ENCODE results near the gene TPPP2.
A peak's percentile ranks its signal among the peaks of the same experiment; 100 is the strongest.
"Not testable (repeated sequence)": the region's sequence is repeated elsewhere in the genome, so short reads cannot be mapped to it uniquely, and the experiment has no call there.

The TPPP2 gene

DNA sequence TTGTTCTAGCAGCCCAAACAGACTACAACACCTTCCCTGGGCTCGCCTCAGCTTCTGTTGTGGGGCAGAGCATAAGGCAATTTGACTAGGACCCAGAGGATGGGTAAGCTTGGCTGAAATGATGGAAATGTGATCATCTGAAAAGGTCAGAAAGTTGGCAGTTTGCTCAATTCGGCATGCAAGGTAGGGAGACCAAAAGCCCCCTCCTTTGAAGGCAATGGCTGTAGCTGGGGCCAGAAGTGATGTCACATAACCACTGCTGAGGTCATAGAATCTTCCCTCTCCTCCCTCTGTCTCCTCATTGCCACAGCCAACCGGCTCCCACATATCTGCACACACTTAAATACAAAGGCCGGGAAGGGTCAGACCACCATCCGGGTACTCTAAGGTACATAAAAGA is at the start of gene TPPP2:
Gene TPPP2 (plus strand): TSS at position 301 of the 400 bp plus-strand sequence. CDS start 365 bp downstream, outside the sequence.
- DNase-seq: no peak
- no peak for TF ChIP-seq POLR2A (IDR thresholded peaks at IDR 0.05; ENCODE audit: low read length)
- TF ChIP-seq GATA1 (IDR thresholded peaks at IDR 0.05; ENCODE audit: low read depth, low read length): no peak

DNA sequence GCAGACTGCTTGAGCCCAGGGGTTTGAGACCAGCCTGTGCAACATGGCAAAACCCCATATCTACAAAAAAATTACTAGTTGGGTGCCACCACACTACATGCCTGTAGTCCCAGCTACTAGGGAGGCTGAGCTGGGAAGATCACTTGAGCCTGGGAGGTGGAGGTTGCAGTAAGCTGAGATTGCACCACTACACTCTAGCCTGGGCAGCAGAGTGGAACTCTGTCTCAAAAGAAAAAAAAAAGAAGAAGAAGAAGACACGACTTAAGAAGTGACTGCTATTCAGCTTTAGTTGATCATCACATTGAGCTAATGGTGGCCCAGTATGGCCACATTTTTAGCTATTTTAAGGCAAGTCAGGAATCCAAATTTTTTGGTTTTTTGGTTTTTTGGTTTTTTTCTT is 49.1 kb upstream of the TPPP2 start:
- TF ChIP-seq POLR2A (IDR thresholded peaks at IDR 0.05; ENCODE audit: low read length) (no peak), GATA1 (IDR thresholded peaks at IDR 0.05; ENCODE audit: low read depth, low read length) (no peak)
- DNase-seq: no peak

DNA sequence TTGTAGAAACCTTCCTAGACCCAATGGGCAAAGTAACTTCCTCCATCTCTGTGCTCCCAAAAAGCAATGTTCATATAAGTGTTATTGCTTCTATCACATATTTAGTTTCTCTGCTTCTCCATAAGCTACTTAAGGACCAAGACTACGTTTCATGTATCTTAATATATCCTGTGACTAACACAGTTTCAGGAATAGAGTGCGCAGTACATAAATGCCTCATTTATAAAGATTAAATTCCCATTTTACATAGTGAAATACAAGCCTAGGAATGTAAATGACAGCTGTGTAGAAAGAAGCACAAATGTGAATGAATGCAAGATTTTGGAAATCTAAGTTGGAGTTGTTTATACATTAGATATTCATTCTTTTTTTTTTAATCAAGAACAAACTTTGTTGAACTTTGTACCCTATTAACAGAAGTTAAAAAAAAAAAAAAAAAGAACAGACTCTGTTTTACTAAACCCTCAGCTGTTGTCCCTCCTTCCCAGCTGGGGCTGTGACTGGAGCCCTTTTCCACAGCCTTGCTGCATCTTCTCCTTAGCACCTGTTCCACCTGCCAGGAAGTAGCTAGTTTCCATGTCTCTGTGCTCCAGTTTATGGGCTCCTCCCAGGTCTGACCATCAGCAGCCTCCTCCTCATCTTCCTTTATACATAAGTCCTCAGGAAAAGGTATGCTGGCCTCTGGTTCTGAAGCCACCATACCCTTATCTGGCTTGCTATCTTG is 47.2 kb upstream of the TPPP2 start:
- no peak for TF ChIP-seq GATA1 (IDR thresholded peaks at IDR 0.05; ENCODE audit: low read depth, low read length)
- no peak for TF ChIP-seq POLR2A (IDR thresholded peaks at IDR 0.05; ENCODE audit: low read length)
- no peak for DNase-seq

DNA sequence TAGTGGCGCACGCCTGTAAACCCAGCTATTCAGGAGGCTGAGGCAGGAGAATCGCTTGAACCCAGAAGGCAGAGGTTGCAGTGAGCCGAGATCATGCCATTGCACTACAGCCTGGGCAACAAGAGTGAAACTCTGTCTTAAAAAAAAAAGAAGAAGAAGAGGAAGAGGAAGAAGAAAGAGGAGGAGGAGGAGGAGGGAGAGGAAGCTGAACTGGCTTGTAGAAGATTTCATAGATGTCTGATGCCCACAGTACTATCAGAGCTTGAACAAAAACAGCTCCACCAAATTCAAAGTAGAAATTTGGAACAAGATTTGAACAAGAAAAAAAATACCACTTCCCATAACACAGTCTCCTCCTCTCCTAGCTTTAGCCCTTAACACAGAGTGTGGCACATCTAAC is 44.4 kb upstream of the TPPP2 start:
- not testable (repeated sequence) for DNase-seq

DNA sequence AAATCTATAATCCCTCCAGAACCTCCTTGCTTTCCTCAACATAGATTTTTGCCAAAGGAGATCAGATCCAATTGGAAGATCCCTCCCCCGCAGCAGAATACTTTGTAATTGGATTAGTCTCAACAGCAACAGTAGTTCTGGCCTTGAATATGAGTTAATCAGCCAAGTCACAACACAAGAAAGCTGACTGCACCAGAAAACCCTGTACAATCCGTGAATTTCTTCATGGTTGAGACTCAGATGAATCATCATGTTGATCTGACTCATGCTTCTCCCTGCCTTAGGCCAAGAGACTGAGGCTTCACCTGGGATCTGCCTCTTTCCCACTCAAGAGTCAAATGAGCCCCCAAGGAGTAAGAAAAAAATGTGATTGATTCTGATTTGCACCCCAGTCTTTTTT is 43.2 kb upstream of the TPPP2 start:
- DNase-seq: peak in 1 of 2 experiments; percentile 29

DNA sequence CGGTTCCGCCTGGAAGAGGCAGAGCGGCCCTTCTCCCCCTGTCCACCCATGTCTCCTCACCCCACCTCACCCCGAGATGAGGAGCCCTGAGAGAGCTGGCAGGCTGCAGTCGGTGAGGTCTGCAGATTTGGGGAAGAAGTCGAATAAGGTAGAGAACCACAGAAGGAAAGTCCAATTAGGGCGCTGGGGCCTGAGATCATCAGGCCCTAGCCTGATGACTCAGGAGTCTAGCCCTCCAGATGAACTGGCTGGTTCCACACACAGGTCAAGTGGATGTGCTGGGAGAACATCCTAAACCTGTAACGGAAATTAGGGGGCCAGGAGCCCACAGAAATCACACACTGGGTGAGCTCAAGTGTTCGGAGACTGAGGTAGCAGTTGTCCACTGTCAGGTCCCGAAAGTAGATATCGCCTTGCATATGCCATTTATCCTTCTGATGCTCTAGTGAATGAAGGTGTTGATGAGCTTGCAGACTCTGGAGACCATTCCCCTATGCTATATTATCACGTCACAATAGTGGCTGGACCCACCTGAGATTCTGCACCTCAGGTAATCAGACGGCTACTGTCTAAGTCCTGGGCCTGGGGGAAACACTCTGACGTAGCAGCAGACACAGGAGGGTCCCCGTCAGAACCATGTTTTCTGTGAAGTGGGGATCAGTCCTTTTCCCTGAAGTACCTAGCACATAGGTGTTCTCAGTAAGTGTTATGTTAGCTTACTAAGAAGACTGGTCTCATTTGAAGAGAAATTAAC is 41.1 kb upstream of the TPPP2 start:
- DNase-seq: no peak
- TF ChIP-seq POLR2A (IDR thresholded peaks at IDR 0.05; ENCODE audit: low read length): no peak
- TF ChIP-seq GATA1 (IDR thresholded peaks at IDR 0.05; ENCODE audit: low read depth, low read length): no peak

More for the DNA sequence above, 43.2 kb upstream of the TPPP2 start:
- TF ChIP-seq GATA1 (IDR thresholded peaks at IDR 0.05; ENCODE audit: low read depth, low read length) (no peak), POLR2A (IDR thresholded peaks at IDR 0.05; ENCODE audit: low read length) (no peak)

DNA sequence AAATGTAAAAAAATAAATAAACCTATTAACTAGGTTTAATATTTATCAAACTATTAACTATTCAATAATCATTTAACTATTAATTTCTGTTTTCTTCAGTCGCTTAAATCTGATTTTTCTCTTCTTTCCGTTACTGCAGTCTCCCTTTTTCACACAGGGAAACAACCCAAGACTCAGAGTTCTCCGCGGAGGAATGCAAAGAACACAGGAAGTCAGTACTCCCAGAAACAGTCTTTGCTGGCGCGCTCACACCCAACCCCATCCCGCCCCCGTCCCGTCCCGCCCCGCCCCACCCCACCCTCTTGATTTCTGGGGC is 40.6 kb upstream of the TPPP2 start:
- TF ChIP-seq GATA1 (IDR thresholded peaks at IDR 0.05; ENCODE audit: low read depth, low read length): no peak
- TF ChIP-seq POLR2A (IDR thresholded peaks at IDR 0.05; ENCODE audit: low read length): no peak
- no peak for DNase-seq

DNA sequence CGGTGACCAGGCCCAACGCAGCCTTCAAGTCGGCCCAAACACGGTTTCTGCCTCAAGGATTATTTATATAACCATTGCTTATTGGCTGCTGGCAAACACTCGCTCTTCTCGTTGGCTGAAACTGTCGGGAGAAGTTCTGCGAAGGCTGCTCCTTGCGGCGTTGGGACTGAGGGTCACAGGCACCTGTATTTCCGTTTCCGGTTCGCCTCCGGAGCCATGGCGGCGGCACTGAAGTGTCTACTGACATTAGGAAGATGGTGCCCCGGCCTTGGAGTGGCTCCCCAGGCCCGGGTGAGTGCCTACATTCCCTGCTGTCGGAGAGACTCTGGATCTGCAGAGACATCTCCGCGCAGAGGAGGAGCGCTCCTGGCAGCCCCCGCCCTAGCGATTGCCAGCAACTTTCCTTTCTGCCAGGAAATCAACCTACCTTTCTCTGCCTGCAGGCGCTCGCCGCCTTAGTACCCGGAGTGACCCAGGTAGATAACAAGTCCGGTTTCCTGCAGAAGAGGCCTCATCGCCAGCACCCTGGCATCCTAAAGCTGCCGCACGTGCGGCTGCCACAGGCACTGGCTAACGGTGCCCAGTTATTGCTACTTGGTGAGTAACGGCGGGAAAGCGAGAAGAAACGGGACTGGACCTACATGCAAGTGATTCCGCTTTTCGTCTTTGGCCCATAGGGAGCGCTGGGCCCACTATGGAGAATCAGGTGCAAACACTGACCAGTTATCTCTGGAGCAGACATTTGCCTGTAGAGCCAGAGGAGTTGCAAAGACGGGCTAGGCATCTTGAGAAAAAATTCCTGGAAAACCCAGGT is 40.0 kb upstream of the TPPP2 start, which contains the start of gene METTL17:
Gene METTL17 (plus strand): TSS at position 194 of the 814 bp plus-strand sequence. CDS start 23 bp downstream, at position 217.
- TF ChIP-seq GATA1 (IDR thresholded peaks at IDR 0.05; ENCODE audit: low read depth, low read length) (no peak), POLR2A (IDR thresholded peaks at IDR 0.05; ENCODE audit: low read length) (peak; percentile 86)
- DNase-seq: peak; percentile 93 to 96

DNA sequence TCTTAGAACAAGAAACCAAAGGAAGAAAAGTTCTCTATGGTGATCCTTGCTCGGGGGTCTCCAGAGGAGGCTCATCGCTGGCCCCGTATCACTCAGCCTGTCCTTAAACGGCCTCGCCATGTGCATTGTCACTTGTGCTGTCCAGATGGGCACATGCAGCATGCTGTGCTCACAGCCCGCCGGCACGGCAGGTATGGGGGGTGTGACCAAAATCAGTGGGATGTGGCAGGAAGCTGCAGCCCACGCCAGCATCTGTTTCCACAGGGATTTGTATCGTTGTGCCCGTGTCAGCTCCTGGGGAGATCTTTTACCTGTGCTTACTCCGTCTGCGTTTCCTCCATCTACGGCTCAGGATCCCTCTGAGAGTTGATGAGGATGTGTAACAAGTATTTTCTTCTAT is 33.5 kb upstream of the TPPP2 start:
- no peak for DNase-seq
- TF ChIP-seq POLR2A (IDR thresholded peaks at IDR 0.05; ENCODE audit: low read length) (no peak), GATA1 (IDR thresholded peaks at IDR 0.05; ENCODE audit: low read depth, low read length) (no peak)

DNA sequence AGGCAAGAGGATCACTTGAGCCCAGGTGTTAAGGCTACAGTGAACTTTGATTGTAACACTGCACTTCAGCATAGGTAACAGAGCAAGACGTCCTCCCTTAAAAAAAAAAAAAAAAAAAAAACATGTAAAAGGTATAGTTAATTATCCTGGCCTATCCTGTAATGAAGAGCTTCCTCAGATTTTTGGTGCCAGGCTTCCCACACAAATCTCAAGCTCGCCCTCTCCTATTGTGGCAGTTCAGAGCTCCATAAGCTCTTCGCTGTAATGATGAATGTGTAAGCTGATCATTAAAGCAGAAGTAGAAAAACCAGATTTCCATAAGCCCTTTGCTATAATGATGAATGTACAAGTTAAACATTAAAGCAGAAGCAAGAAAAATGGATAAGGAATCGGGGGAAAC is 32.9 kb upstream of the TPPP2 start:
- TF ChIP-seq POLR2A (IDR thresholded peaks at IDR 0.05; ENCODE audit: low read length) (no peak), GATA1 (IDR thresholded peaks at IDR 0.05; ENCODE audit: low read depth, low read length) (no peak)
- no peak for DNase-seq

DNA sequence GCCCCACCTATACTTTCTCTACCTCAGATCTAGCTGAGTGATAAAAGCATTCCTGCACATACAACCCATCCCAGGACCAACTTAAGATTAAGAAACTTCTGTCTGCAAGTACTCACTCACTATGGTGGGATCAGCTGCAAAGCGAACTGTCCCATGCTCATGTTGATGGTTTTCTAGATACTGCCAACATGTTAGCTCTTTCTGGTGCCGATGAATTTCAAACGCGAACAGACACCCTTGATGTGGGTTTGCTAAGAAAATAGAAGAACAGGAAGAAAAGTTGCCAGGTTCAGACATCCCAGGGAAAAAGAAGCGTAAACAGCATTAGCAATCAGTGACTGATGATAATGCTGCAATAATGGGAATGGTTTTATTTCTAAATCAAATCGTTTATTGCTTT is 32.5 kb upstream of the TPPP2 start:
- TF ChIP-seq POLR2A (IDR thresholded peaks at IDR 0.05; ENCODE audit: low read length): no peak
- no peak for TF ChIP-seq GATA1 (IDR thresholded peaks at IDR 0.05; ENCODE audit: low read depth, low read length)
- DNase-seq: no peak

DNA sequence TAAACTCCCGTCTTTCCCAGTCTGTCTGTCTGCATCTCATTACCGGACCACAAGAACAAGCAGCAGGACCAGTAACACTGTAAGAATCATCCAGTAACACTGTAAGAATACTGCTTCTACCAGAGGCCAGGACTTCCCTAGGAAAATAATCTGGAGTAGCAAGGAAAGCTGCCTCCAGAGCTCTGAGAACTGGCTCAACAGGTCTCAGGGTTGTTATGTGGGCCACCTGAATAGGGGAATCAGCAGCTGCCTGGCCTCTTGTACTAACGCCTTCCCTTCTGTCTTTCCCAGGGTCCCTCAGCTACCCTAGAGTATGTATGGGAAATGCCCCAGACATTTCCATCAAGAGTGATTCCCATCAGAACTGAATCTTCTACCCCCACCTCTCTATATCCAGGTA is 31.9 kb upstream of the TPPP2 start:
- TF ChIP-seq POLR2A (IDR thresholded peaks at IDR 0.05; ENCODE audit: low read length): no peak
- no peak for TF ChIP-seq GATA1 (IDR thresholded peaks at IDR 0.05; ENCODE audit: low read depth, low read length)
- no peak for DNase-seq

DNA sequence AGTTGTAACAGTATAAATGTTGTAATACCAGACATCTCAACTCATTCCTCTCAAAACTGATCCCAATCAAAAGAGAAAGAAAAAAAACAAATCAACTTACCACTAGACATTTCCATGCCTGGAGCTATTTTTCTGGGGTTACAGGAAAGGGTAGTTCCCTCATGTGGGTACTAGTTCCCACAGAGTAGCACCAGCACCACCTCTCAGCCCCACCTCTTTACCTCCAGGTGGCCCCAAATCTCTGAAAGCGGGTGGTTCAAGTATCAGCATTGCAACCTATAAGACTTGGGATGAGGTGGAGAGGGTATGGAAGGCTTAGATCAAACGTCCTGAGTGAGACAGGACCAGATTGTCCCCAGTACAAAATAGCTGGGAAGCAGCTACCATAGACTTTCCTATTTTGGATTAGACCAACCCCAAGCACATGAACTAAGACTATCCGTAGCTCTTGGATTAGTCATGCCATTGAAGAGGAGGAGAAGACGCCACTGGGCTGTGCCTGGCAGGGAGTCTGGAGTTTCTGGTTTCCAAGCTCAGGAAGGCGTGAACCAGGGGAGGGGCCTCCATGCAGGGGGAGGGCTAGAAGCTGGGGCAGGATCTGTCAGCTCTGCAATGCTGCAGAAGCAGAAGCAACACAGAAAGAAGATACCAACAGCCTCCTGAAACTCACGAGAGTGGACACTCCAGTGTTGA is 31.2 kb upstream of the TPPP2 start, which contains the start of gene SLC39A2:
Gene SLC39A2 (plus strand): TSS at position 620 of the 693 bp plus-strand sequence. CDS start 154 bp downstream, outside the sequence.
- DNase-seq: no peak
- TF ChIP-seq GATA1 (IDR thresholded peaks at IDR 0.05; ENCODE audit: low read depth, low read length) (no peak), POLR2A (IDR thresholded peaks at IDR 0.05; ENCODE audit: low read length) (no peak)

Measured in erythroblast (primary cell).